ENCODE measurements around the gene CHST8.
A peak's percentile ranks its signal among the peaks of the same experiment; 100 is the strongest.

CHST8 gene

DNA sequence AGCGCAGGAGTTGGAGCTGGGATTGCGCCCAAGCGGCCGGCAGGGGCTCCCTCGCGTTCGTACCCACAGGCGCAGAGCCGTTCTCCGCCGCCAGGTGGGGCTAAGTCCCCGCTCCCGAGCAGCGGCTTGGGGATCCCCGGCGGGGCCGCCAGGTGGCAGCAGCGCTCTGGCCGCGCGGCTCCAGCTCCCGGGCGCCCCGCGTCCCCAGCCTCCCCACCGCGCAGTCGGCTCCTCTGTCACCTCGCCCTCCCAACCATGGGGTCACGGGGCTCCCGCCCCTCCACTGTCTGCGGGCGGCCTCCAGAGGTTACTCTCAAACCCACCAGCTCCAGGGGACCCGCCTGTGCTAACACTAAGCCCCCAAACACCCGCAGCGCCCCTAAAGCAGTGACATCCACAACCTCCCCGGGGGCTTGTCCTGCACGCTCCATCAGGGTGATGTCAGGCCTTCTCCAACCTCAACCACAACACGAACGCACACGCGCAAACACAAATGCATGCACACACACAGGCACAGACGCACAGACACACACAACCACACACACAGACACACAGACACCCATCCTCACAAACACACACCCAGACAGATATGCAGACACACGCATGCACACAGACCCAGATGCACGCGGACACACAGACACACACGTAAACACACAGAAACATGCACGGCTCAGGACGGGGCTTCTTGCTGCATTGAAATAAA, 156.5 kb downstream of the CHST8 start:
- peak; percentile 96 for DNase-seq (ENCODE audit: extremely low spot score)
- TF ChIP-seq FOXA1 (IDR thresholded peaks at IDR 0.05) (no peak), BHLHE40 (IDR thresholded peaks at IDR 0.05; ENCODE audit: borderline replicate concordance) (no peak), FOXM1 (IDR thresholded peaks at IDR 0.05; ENCODE audit: borderline replicate concordance) (no peak), SP1 (IDR thresholded peaks at IDR 0.05) (no peak), ZNF384 (IDR thresholded peaks at IDR 0.05) (no peak), HDGF (IDR thresholded peaks at IDR 0.05; ENCODE audit: borderline replicate concordance) (no peak), NFRKB (IDR thresholded peaks at IDR 0.05) (no peak), L3MBTL2 (conservative IDR thresholded peaks at IDR 0.05) (no peak), CTBP1 (IDR thresholded peaks at IDR 0.05; ENCODE audit: borderline replicate concordance) (no peak), SUZ12 (IDR thresholded peaks at IDR 0.05) (no peak), ARNT (IDR thresholded peaks at IDR 0.05) (no peak), ELF4 (IDR thresholded peaks at IDR 0.05) (no peak)
- TF ChIP-seq, protein P1, sequence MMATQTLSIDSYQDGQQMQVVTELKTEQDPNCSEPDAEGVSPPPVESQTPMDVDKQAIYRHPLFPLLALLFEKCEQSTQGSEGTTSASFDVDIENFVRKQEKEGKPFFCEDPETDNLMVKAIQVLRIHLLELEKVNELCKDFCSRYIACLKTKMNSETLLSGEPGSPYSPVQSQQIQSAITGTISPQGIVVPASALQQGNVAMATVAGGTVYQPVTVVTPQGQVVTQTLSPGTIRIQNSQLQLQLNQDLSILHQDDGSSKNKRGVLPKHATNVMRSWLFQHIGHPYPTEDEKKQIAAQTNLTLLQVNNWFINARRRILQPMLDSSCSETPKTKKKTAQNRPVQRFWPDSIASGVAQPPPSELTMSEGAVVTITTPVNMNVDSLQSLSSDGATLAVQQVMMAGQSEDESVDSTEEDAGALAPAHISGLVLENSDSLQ (IDR thresholded peaks at IDR 0.05): no peak
- ChIA-PET CTCF (interaction anchor here (0.6 to 1.7 kb wide), 15 partner anchors 10 to 949 kb away, joined by 3 to 41 read pairs (median 3); no protein-coding TSS in a partner anchor), POLR2A (interaction anchor here (1.2 to 1.9 kb wide), 2 partner anchors 16 to 19 kb away, joined by 4 to 10 read pairs; partner anchors contain the start of gene KCTD15)

DNA sequence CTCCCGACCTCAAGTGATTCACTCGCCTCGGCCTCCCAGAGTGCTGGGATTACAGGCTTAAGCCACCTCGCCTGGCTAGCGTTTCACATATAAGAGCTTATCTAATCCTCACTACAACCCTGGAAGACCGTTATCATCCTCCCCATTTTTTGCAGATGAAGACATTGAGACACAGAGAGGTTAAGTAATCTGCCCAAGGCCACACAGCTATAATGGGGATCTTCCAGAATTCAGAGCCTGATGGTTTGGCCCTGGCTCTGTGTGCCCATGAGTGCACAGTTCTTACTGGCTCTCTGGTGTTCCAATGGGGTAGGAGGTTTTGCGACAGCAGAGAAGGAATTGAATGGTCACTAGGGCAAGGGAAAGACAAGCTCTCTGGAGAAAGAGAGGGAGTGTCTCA, 158.1 kb downstream of the CHST8 start:
- CTCF ChIA-PET: interaction anchor here (1.0 kb wide), 1 partner anchor 362 kb away, joined by 3 read pairs; no protein-coding TSS in a partner anchor
- POLR2A ChIA-PET: no interaction called here
- TF ChIP-seq CTBP1 (IDR thresholded peaks at IDR 0.05; ENCODE audit: borderline replicate concordance) (no peak), TARDBP (IDR thresholded peaks at IDR 0.05) (no peak), ARNT (IDR thresholded peaks at IDR 0.05) (no peak), HDGF (IDR thresholded peaks at IDR 0.05; ENCODE audit: borderline replicate concordance) (no peak), L3MBTL2 (conservative IDR thresholded peaks at IDR 0.05) (no peak), BHLHE40 (IDR thresholded peaks at IDR 0.05; ENCODE audit: borderline replicate concordance) (no peak), ZNF384 (IDR thresholded peaks at IDR 0.05) (no peak), FOXK2 (IDR thresholded peaks at IDR 0.05) (no peak), LEF1 (IDR thresholded peaks at IDR 0.05; ENCODE audit: borderline replicate concordance) (no peak), ELF4 (IDR thresholded peaks at IDR 0.05) (no peak), SUZ12 (IDR thresholded peaks at IDR 0.05) (no peak), SP1 (IDR thresholded peaks at IDR 0.05) (no peak), NFRKB (IDR thresholded peaks at IDR 0.05) (no peak), FOXA1 (IDR thresholded peaks at IDR 0.05) (no peak), FOXM1 (IDR thresholded peaks at IDR 0.05; ENCODE audit: borderline replicate concordance) (no peak)
- TF ChIP-seq, protein P1 (IDR thresholded peaks at IDR 0.05): no peak
- no peak for DNase-seq (ENCODE audit: extremely low spot score)

DNA sequence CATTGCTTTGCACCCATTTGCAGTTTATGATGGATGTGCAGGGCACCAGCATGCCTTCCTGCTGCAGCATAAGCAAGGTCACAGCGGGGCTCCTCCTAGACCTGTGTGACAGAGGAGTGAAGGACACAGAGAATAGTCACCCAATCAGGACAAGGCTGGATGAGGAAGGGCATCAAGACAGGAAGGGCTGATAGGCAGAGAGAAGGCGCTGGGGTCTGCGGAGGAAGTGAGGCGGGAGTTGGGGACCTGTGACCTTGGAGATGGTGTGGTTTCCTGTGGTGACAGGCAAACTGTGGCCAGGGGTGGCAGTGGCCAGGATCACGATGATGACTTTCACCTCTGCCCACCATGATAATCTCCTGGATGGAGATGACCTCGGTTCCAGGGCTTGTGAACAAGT, 158.5 kb downstream of the CHST8 start:
- ChIA-PET CTCF (no interaction called here), POLR2A (no interaction called here)

DNA sequence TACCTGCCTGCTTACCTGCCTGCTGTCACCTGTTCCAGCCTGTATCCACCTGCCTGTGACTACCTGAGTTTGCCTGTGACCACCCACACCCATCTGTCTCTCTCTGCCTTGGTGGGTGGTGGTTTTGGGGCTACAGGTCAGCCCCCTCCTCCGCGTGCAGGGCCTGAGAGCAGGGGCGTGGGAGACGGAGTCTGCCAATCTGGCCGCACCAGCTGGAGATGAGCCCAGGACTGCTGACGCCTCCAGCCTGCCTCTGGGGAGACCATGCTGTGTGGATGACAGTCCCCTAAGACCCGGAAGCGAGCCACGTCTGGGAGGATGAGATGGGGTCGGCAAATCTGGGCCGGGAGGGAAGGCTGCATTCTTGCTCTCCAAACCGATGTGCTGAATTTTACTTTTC, 159.0 kb downstream of the CHST8 start:
- no peak for TF ChIP-seq SUZ12 (IDR thresholded peaks at IDR 0.05)
- no peak for TF ChIP-seq NFRKB (IDR thresholded peaks at IDR 0.05)
- ChIA-PET CTCF (no interaction called here), POLR2A (no interaction called here)
- no peak for DNase-seq (ENCODE audit: extremely low spot score)

More for the DNA sequence above, 158.5 kb downstream of the CHST8 start:
- TF ChIP-seq NFRKB (IDR thresholded peaks at IDR 0.05): no peak
- no peak for TF ChIP-seq FOXM1 (IDR thresholded peaks at IDR 0.05; ENCODE audit: borderline replicate concordance)
- no peak for TF ChIP-seq TARDBP (IDR thresholded peaks at IDR 0.05)
- no peak for TF ChIP-seq ELF4 (IDR thresholded peaks at IDR 0.05)
- no peak for TF ChIP-seq ZNF384 (IDR thresholded peaks at IDR 0.05)
- TF ChIP-seq, protein P1 (IDR thresholded peaks at IDR 0.05): no peak
- TF ChIP-seq HDGF (IDR thresholded peaks at IDR 0.05; ENCODE audit: borderline replicate concordance): no peak
- TF ChIP-seq FOXA1 (IDR thresholded peaks at IDR 0.05): no peak
- TF ChIP-seq BHLHE40 (IDR thresholded peaks at IDR 0.05; ENCODE audit: borderline replicate concordance): no peak
- TF ChIP-seq SUZ12 (IDR thresholded peaks at IDR 0.05): no peak
- TF ChIP-seq ARNT (IDR thresholded peaks at IDR 0.05): no peak
- no peak for TF ChIP-seq LEF1 (IDR thresholded peaks at IDR 0.05; ENCODE audit: borderline replicate concordance)
- no peak for DNase-seq (ENCODE audit: extremely low spot score)

DNA sequence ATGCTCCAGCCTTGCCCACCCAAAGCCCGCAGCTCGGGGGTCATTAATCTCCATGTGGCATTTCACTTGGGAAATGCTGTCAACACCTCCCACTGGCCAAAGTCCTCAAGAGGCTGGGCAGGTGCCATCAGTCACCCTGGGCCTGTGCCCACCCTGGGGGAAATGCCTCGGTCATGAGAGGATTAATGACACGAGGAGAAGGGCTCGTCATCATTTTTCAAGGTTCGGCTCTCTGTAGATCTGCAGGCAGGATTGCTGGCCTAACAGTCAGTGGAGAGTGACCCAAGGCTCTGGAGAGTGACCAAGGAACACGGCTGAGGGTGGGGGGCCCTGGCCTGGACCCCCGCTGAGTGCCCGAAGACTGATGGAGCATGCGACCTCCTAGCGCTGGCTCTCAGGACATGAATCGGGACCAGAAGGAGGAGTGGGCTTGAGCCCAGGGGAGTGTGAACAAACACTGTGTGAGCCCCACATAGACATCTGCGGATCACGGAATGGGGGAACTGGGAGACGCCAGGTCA, 159.7 kb downstream of the CHST8 start:
- ChIA-PET CTCF (no interaction called here), POLR2A (no interaction called here)
- TF ChIP-seq FOXK2 (IDR thresholded peaks at IDR 0.05) (no peak), CTBP1 (IDR thresholded peaks at IDR 0.05; ENCODE audit: borderline replicate concordance) (no peak), FOXA1 (IDR thresholded peaks at IDR 0.05) (no peak), ARNT (IDR thresholded peaks at IDR 0.05) (no peak), ZNF384 (IDR thresholded peaks at IDR 0.05) (no peak), SUZ12 (IDR thresholded peaks at IDR 0.05) (no peak), NFRKB (IDR thresholded peaks at IDR 0.05) (no peak)
- TF ChIP-seq, protein P1 (IDR thresholded peaks at IDR 0.05): no peak
- DNase-seq (ENCODE audit: extremely low spot score): no peak
